ENCODE data around the gene LYPD3.

The LYPD3 gene

GRCh38 chr19:43505186-43505456 lies 39.7 kb upstream of the LYPD3 start:
- no peak for TF ChIP-seq CTCF (conservative IDR thresholded peaks at IDR 0.05; ENCODE audit: low read depth)
- ChIA-PET CTCF (interaction anchor here (1.9 to 2.9 kb wide), 2 partner anchors 14 to 58 kb away, joined by 9 read pairs; no protein-coding TSS in a partner anchor), POLR2A (ENCODE audit: low non-redundant PET) (no interaction called here)
- peak overlapping the region; percentile 87 for H3K27ac ChIP-seq
- DNase-seq (ENCODE audit: low spot score): no peak

GRCh38 chr19:43504426-43505185 lies 39.2 kb upstream of the LYPD3 start, which contains the start of gene PHLDB3:
Gene PHLDB3 (minus strand): TSS chr19:43504746. CDS start chr19:43504118, 628 bp downstream.
- no peak for DNase-seq (ENCODE audit: low spot score)
- POLR2A ChIA-PET (ENCODE audit: low non-redundant PET): no interaction called here
- peak within 1 kb of the TSS; percentile 87 for H3K27ac ChIP-seq
- CTCF ChIA-PET: interaction anchor here (0.8 to 2.9 kb wide), 3 partner anchors 15 to 72 kb away, joined by 3 to 9 read pairs (median 9); no protein-coding TSS in a partner anchor
- TF ChIP-seq CTCF (conservative IDR thresholded peaks at IDR 0.05; ENCODE audit: low read depth): no peak

GRCh38 chr19:43503501-43504425 lies 38.4 kb upstream of the LYPD3 start:
- peak overlapping the region; percentile 87 for H3K27ac ChIP-seq

GRCh38 chr19:43502419-43502976 lies 37.1 kb upstream of the LYPD3 start:
- ChIA-PET CTCF (interaction anchor here (0.6 to 2.9 kb wide), 2 partner anchors 17 to 19 kb away, joined by 3 to 9 read pairs; no protein-coding TSS in a partner anchor), POLR2A (ENCODE audit: low non-redundant PET) (no interaction called here)

More at GRCh38 chr19:43503501-43504425, 38.4 kb upstream of the LYPD3 start:
- POLR2A ChIA-PET (ENCODE audit: low non-redundant PET): interaction anchor here (0.5 to 0.6 kb wide), 2 partner anchors 21 to 29 kb away, joined by 3 to 4 read pairs; no protein-coding TSS in a partner anchor
- DNase-seq (ENCODE audit: low spot score): peak; percentile 94
- TF ChIP-seq CTCF (conservative IDR thresholded peaks at IDR 0.05; ENCODE audit: low read depth): no peak
- CTCF ChIA-PET: interaction anchor here (0.8 to 2.9 kb wide), 3 partner anchors 16 to 71 kb away, joined by 3 to 9 read pairs (median 9); no protein-coding TSS in a partner anchor

GRCh38 chr19:43501661-43502418 lies 36.4 kb upstream of the LYPD3 start:
- no peak for TF ChIP-seq CTCF (conservative IDR thresholded peaks at IDR 0.05; ENCODE audit: low read depth)
- H3K27ac ChIP-seq: no peak overlapping the region
- ChIA-PET CTCF (interaction anchor here (0.6 kb wide), 1 partner anchor 19 kb away, joined by 3 read pairs; no protein-coding TSS in a partner anchor), POLR2A (ENCODE audit: low non-redundant PET) (no interaction called here)
- no peak for DNase-seq (ENCODE audit: low spot score)

More at GRCh38 chr19:43502419-43502976, 37.1 kb upstream of the LYPD3 start:
- no peak for DNase-seq (ENCODE audit: low spot score)
- no peak overlapping the region for H3K27ac ChIP-seq
- no peak for TF ChIP-seq CTCF (conservative IDR thresholded peaks at IDR 0.05; ENCODE audit: low read depth)

Data from RWPE1 (cell line).